A549 treated with AZD2906 at 1 μM for 4 hours (cell line): ENCODE results near the gene TPTE. TPM values are rescaled to one million over a fixed set of nuclear protein-coding genes. Genes with fewer than 3 reads are reported as not detected.

ENCODE experiments used
- total RNA-seq: library from RNA; stranded (reverse); fragments of 200-300 nt; extraction: Qiagen RNA extraction; gene quantifications from 5 replicates; pipeline ENCODE4 v1.2.3, GENCODE V29; 2022

Gene TPTE
- not detected in 5 replicates for total RNA-seq

DNA sequence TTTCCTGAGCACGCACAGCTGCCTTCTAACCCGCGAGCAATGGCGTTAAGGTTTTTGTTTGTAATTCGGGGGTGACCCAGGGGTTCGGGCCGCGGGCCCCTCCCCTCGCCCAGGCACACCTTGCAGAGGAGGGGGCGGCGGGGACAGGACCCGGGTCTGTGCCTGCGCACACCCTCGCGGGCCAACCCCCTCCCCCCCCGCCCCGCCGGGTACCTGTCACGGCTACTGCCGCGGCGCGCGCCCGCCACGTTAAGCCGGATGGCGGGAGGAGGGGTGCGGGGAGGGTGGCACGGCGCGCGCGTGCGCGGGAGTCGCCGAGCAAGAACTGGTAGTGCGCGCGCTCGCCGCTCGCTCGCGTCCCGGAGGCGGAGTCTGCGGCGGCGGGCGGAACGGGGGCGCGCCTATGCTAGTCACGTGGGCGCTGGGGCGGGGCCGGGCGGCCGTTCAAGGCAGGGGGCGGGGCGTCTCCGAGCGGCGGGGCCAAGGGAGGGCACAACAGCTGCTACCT is at the start of gene TPTE:
TSS of gene TPTE (plus strand) at position 493 of the 508 bp plus-strand sequence. CDS start 17,141 bp downstream, outside the sequence.

